Measurements from ENCODE around the gene MCF2L2. TPM values are rescaled to one million over a fixed set of nuclear protein-coding genes. Genes with fewer than 3 reads are reported as not detected.
A peak's percentile ranks its signal among the peaks of the same experiment; 100 is the strongest.

The MCF2L2 gene
- total RNA-seq, 1 donor from 2014 or later, result 2.0 TPM

GRCh38 chr3:183307749-183308148, 120.7 kb downstream of the MCF2L2 start:
- H3K4me1 ChIP-seq, result no peaks in the 10 kb centered on the region
- no peak for TF ChIP-seq POLR2A (IDR thresholded peaks at IDR 0.05)
- no peak for TF ChIP-seq CTCF (IDR thresholded peaks at IDR 0.05)
- TF ChIP-seq POLR2AphosphoS5 (IDR thresholded peaks at IDR 0.05; ENCODE audit: insufficient read depth in 1 of 2, low read depth in 1 of 2), result no peak
- H3K36me3 ChIP-seq, result no peaks in the 10 kb centered on the region
- no peak for DNase-seq (ENCODE audit: extremely low spot score in 2 of 2)
- intact Hi-C loops (cut with DNase I), result no loop called here
- no peak overlapping the region for H3K4me3 ChIP-seq
- no peak overlapping the region for H3K27ac ChIP-seq
- no peaks in the 10 kb centered on the region for H3K9me3 ChIP-seq
- H3K27me3 ChIP-seq, result no peaks in the 10 kb centered on the region

GRCh38 chr3:183306798-183307671, 121.4 kb downstream of the MCF2L2 start:
- no peak for DNase-seq (ENCODE audit: extremely low spot score in 2 of 2)
- Histone ChIP-seq H3K4me3 (no peak overlapping the region), H3K27me3 (no peaks in the 10 kb centered on the region), H3K36me3 (no peaks in the 10 kb centered on the region), H3K27ac (no peak overlapping the region), H3K9me3 (no peaks in the 10 kb centered on the region), H3K4me1 (no peaks in the 10 kb centered on the region)
- intact Hi-C loops (cut with DNase I), result no loop called here
- TF ChIP-seq POLR2AphosphoS5 (IDR thresholded peaks at IDR 0.05; ENCODE audit: insufficient read depth in 1 of 2, low read depth in 1 of 2), result peak in 1 of 2 donors; percentile 36
- no peak for TF ChIP-seq CTCF (IDR thresholded peaks at IDR 0.05)
- TF ChIP-seq POLR2A (IDR thresholded peaks at IDR 0.05), result no peak

DNA sequence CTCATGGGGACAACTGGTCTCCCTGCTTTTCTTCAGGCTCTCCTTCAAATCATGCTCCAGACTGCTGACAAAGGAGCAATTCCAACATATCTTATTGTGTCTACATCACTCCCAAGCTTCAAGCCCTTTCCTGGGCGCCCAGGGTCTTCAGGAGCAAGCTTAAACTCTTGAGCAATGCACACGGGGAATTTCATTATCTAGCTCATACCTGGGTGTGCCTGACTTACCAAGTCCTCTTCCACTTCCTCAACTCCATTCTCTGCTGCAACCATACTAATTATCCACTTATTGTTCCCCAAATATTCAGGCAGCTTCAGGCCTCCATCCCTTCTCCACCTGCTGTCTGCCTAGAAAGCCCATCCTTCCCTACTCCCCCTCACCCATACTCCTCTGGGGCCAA, 124.7 kb downstream of the MCF2L2 start:
- peaks cover 19% of the 10 kb centered on the region for H3K4me1 ChIP-seq
- no peak overlapping the region for H3K27ac ChIP-seq
- no peak for DNase-seq (ENCODE audit: extremely low spot score in 2 of 2)
- intact Hi-C loops (cut with DNase I), result no loop called here
- no peak overlapping the region for H3K4me3 ChIP-seq
- no peaks in the 10 kb centered on the region for H3K9me3 ChIP-seq
- H3K27me3 ChIP-seq, result no peaks in the 10 kb centered on the region
- no peaks in the 10 kb centered on the region for H3K36me3 ChIP-seq
- TF ChIP-seq CTCF (IDR thresholded peaks at IDR 0.05), result no peak
- no peak for TF ChIP-seq POLR2AphosphoS5 (IDR thresholded peaks at IDR 0.05; ENCODE audit: insufficient read depth in 1 of 2, low read depth in 1 of 2)
- no peak for TF ChIP-seq POLR2A (IDR thresholded peaks at IDR 0.05)

DNA sequence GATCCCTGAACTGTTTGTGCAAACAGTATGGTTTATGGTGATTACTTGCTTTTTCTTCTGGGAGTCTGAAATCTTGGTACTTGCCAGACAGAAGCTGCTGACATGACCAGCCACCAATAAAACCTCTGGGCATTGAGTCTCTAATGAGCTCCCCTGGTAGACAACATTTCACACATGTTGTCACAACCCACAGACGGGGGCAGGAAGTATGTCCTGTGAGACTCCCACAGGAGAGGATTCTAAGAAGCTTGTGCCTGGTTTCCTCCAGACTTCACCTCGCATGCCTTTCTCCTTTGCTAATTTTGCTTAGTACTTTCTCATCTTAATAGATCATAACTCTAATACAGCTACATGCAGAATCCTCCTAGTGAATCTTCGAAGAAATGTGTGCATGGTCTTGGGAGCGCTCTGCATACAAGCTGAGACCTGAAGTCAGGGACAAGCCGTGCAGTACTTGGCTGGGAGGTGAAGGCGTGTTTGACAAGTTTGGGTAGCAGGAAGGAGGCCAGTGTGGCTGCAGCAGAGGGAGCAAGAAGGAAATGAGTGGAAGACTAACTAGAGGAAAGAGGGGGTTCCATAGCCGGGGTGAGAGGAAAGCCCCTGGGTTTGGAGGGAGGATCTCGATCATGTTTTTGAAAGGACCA, 126.4 kb downstream of the MCF2L2 start:
- no peak for TF ChIP-seq POLR2A (IDR thresholded peaks at IDR 0.05)
- no peak for TF ChIP-seq POLR2AphosphoS5 (IDR thresholded peaks at IDR 0.05; ENCODE audit: insufficient read depth in 1 of 2, low read depth in 1 of 2)
- TF ChIP-seq CTCF (IDR thresholded peaks at IDR 0.05), result no peak
- H3K27ac ChIP-seq, result no peak overlapping the region
- no peak overlapping the region for H3K4me3 ChIP-seq
- intact Hi-C loops (cut with DNase I), result no loop called here
- no peaks in the 10 kb centered on the region for H3K36me3 ChIP-seq
- no peak for DNase-seq (ENCODE audit: extremely low spot score in 2 of 2)
- H3K9me3 ChIP-seq, result no peaks in the 10 kb centered on the region
- H3K27me3 ChIP-seq, result no peaks in the 10 kb centered on the region
- H3K4me1 ChIP-seq, result peaks cover 20% of the 10 kb centered on the region

All from vagina (tissue), 2 donors.